VCaP (cell line): ENCODE data around the gene IER5L.

Experiments
- H3K27ac ChIP-seq: fragments of 450-650 bp; 2 replicates; pipeline ENCODE4 v1.5.1; 2017
- CTCF ChIP-seq: fragments of 450-650 bp; conservative IDR thresholded peaks from 2 replicates; pipeline ENCODE4 v1.5.1; 2017; ENCODE audit warnings: mild to moderate bottlenecking, moderate library complexity

Gene IER5L

GRCh38 chr9:129174102-129174723 lies 3.8 kb downstream of the IER5L start:
- peak overlapping the region; percentile 77 for H3K27ac ChIP-seq
- peak; percentile 99 for TF ChIP-seq CTCF

GRCh38 chr9:129173296-129174101 lies 4.6 kb downstream of the IER5L start:
- TF ChIP-seq CTCF: no peak
- peak overlapping the region; percentile 77; the same call in 1 of the 2 replicates for H3K27ac ChIP-seq

- no peak for TF ChIP-seq CTCF
Observed at GRCh38 chr9:129172816-129173215, 5.2 kb downstream of the IER5L start.

GRCh38 chr9:129171993-129172751 lies 5.9 kb downstream of the IER5L start:
- no peak for TF ChIP-seq CTCF
- no peak overlapping the region for H3K27ac ChIP-seq

More at GRCh38 chr9:129172816-129173215, 5.2 kb downstream of the IER5L start:
- H3K27ac ChIP-seq: no peak overlapping the region

GRCh38 chr9:129170229-129170628 lies 7.8 kb downstream of the IER5L start:
- no peak overlapping the region for H3K27ac ChIP-seq
- no peak for TF ChIP-seq CTCF

GRCh38 chr9:129166623-129167557 lies 11.2 kb downstream of the IER5L start:
- peak overlapping the region; percentile 93 for H3K27ac ChIP-seq
- no peak for TF ChIP-seq CTCF
